Activated naive CD4-positive, alpha-beta T cell treated with anti-CD3 and anti-CD28 coated beads, Interleukin-2, amount 50 U/mL, for 16 hours (primary cell): ENCODE measurements around the gene ANO4.

Experiments used
- DNase-seq: peaks from one replicate; pipeline ENCODE4 v3.0.0-alpha.2; 2020

The ANO4 gene

GRCh38 chr12:100794441-100795173 is at the start of gene ANO4:
TSS of gene ANO4 (plus strand) at chr12:100794776. CDS start at chr12:100901786, 107,010 bp downstream.
- no peak for DNase-seq

DNA sequence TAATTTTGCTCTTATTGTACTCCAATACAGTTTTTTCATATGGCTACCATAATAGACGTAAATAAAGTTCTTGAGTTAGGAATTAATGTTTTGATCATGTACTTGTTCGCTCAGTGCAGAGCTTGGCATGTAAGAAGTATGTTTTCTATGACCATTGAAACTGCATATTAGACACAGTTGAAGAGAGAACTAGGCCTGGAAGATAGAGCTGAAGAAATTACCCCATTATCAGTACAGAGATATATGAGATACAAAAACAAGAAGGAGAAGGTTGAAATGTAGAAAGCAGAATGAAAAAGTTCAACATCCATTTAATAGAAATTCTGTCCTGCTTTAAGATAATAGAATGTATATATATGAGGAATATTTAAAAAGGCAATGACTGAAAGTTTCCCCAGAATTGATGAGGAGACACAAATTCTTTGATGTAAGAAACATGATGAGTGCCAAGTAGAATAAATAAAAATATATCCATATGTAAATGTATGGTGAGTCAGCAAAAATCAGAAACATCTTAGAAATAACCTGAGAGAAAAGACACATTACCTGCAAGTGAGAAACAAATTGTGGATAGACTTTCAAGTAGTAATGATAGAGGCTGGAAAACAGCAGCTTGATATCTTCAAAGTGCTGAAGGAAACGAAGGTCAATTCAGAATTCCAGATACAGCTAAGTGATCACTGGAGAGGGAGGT is 49.1 kb upstream of the ANO4 start:
- DNase-seq = no peak

GRCh38 chr12:100752841-100753240 is 41.7 kb upstream of the ANO4 start:
- DNase-seq = no peak

DNA sequence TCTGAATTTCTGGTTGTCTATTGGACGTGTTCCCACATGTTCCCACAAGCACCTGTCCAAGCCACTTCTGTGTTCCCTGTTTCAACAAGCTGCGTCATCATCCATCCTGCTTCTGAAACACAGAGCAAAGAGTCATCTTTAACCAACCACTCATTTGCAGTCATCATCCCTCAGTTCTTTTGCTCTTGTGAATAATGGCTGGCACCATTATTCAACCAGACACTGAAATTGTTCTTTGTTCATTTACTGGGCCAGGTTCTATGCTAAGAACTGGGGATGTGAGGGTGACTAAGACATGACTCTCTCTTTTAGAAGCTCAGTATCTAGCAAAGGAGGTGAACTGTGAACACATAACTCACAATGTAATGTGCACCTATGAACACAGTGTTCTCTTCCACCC is 40.7 kb upstream of the ANO4 start:
- DNase-seq = no peak

DNA sequence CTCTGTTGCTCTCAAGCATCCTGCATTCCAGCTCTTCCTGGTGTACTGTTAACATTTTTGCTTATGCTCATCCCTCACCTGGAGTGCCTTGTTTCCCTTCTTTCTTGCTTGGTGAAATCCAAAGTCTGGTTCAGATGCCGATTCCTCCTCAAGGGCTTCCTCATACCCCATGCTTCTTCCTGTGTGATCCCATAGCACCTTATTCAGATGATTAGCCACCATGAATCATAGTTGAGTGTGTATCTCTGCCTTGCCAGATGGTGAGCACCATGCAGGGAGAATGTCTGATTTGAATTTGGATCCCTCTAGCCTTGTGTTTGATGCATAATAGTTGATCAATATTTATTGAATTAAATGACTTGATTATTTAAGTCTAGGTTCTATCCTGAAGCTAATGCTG is 39.4 kb upstream of the ANO4 start:
- DNase-seq = no peak

- DNase-seq = no peak
Observed at GRCh38 chr12:100758083-100758482, 36.5 kb upstream of the ANO4 start.

- no peak for DNase-seq
Observed at GRCh38 chr12:100767371-100767770, 27.2 kb upstream of the ANO4 start.

DNA sequence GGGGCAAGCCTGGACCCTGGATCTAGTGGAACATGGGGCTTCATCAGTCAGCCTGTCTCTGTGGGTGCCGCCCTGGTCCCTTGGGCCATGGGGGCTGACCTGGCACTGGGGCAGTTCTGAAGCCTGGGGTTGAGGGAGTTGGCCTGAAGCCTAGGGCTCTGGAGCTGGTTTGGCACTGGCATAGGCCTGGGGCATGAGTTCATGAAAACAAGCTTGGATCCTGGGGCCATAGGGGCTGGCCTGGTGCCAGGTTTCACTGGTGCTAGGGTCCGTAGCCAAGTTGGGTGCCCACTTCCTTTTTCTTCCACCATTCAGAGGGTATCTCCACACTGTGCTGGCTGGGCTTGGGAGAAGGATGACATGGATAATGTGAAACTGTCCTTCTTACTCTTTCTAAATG is 26.6 kb upstream of the ANO4 start:
- no peak for DNase-seq

- DNase-seq = no peak
Observed at GRCh38 chr12:100778967-100779590, 15.5 kb upstream of the ANO4 start.

DNA sequence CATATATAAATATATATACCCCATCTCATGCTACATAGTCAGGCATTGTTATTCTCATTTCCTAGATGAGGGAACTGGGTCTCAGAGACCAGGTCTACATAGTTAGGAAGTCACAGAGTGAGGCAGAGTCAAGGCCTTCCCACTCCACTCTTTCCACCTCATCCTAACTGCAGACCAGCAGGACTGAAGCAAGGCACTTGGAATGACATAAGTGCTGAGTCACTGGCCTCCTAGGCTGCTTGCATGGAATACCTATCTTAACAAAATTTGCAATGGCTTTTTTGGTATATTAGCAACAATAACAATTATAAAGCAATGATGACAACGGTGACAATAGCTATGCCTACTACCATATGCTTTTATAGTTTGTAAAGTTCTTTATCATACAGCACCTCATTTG is 5.4 kb upstream of the ANO4 start:
- no peak for DNase-seq

GRCh38 chr12:100789975-100790374 is 4.6 kb upstream of the ANO4 start:
- no peak for DNase-seq

GRCh38 chr12:100790552-100790951 is 4.0 kb upstream of the ANO4 start:
- no peak for DNase-seq

GRCh38 chr12:100793182-100793581 is 1.4 kb upstream of the ANO4 start:
- no peak for DNase-seq

DNA sequence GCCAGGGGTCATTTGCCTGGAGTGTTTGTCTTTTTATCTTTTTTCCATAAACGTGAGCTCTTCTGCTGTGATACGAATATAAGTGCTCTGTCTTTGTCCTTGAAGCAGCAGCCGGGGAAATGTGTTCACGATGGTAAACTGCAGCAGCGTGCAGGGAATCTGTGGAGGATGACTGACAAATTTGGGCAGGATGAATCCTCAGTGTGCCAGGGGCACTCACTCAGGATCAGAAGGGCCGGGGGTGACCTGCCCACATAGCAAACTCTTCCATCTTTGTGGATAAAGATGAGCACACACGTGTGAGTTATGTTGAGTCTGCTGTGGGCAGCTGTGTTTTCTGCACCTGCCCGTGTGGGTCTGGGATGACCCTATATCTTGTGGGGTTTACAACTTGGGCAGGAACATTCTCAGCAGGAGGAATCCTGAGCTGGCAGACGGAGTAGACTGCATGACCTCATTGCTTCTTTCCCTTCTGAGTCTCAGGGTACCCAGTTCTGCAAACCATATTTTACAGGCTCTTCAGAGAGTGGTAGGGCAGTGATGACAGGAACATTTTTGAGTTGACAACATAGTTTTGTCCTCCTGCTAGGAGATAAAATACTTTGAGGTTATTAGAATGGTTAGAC is 711 bp downstream of the ANO4 start:
- no peak for DNase-seq

GRCh38 chr12:100795800-100796179 is 1.2 kb downstream of the ANO4 start:
- DNase-seq = no peak

DNA sequence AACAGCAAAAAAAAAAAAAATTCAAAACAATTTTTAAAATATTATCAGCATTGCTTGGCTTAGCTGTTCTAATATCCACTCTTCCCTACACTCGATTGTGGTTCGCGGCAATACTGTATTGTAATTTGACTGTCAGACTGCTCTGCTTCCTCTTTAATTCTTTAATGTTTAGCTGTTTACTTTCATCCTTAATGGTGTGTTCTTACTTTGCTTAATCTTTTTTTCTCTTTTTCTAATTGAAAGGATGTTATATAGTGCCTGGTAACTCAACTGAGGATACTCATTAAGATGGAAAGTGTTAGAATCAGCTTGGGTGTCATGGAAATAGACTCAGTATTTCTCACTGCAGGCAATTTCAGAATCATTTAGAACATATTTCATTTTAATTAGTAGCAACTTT is 2.0 kb downstream of the ANO4 start:
- no peak for DNase-seq

DNA sequence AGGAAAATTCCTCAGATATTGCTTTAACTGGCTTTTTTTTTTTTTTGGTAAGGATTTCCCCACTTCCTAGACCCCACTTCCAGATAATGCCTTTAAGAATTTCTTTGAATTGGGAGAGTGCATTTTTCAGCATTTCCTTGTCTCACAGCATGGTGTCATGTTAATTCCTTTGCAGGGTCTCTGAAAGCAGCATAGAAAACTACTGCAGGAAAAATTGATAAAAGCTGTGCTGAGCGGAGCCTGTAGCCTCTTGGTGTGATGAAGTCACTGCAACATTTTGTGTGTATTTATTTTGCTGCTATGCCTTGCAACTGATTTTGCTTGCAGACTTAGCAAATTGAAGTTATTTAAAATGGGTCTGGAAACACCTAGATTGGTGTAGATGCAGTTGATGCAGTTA is 2.7 kb downstream of the ANO4 start:
- no peak for DNase-seq

DNA sequence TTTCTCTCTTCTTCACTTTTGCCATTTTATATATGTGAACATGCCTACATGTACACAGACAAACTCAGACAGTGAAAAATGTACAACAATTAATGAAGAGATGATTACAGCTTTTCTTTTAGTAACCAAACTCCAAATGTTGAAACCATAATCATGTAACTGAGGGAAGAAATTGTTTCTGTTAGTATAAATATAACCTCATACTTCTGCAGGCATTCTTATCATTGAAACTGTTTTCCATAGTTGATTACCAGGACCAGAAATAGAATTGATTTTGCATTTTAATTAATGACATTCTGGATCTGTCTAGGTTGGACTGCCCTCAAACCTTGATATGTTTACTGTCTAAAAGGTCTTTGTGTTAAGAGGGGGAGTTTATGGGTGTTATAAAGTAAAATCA is 3.2 kb downstream of the ANO4 start:
- no peak for DNase-seq

DNA sequence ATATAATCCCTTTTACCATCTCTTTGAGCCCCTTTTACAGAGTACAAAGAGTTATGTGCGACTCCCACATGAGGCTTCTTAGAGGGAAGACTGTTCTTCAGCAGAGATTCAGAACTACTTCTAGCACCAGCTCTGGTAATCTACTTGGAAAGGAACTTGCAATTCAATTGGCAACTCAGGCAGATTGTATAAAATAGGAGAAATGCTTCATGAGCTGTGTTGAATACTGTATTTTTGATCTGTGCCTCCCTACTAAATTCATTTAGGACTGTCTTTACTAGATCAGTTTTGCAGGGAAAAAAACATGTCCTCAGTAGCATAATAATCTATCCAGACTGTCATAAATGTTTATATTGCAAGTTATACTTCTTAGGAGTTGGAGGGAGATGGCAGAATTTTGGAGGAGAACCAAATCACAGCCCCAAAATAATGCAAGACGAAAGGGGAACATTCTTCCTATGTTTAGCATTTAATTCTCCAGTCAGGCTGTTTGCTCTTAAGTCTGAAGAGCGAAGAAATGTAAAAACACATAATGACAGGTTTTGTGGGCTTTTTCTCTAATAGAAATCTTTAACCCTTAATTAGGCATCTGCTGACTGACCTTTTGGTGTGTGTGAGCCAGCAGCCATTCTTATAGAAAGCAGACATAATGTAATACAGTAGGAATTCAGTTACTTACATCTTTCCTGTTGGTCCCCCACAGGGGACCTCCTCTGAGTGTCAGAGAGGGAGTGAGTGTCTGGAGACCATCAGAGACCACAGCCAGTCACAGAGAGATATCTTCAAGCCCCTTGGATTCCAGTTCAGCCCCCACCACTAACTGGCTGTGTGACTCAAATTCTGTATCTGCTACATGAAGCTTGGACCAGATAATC is 3.9 kb downstream of the ANO4 start:
- no peak for DNase-seq

DNA sequence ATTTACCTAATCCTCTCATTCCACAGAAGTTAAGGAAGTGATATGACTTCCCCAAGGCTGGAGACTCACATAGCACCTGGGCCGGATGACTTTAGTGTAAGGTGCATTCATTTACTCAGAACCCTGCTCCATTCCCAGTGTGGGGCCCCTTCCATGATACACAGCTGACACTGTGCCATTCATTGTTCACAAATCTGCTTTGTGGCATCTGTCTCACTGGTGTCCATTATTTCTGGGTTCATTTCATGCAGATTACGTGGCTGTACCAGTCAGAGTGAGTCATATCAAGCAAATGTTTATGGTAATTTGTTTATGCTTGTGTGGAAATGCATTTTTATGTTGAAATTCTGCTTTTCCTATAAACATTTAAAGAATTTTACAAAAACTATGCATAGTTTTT is 5.2 kb downstream of the ANO4 start:
- DNase-seq = no peak

DNA sequence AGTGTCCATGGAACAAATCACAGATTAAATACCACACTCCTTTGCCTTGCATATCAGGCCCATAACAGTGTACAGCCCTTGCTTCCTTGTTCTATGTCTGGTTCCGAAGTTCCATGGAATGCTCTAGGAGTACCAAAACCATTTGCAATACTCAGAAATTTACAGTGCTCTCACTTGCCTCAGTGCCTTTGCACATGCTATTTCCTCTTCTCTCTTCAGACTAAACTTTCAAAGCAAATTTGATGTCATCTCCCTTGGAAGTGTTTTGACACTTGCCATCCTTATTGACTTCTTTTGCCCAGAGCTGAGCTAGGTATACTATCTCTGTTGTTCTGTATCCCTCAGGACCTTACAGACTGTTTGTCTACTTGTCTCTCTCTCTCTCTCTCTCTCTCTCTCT is 6.1 kb downstream of the ANO4 start:
- no peak for DNase-seq

GRCh38 chr12:100801320-100801719 is 6.7 kb downstream of the ANO4 start:
- no peak for DNase-seq

GRCh38 chr12:100808777-100809176 is 14.2 kb downstream of the ANO4 start:
- no peak for DNase-seq
